HepG2 (cell line): ENCODE measurements around the gene GFY. TPM values are rescaled to one million over a fixed set of nuclear protein-coding genes. Genes with fewer than 3 reads are reported as not detected.
A peak's percentile ranks its signal among the peaks of the same experiment; 100 is the strongest.

ENCODE experiments used
- CREM ChIP-seq, 2 experiments: sonication (generic) in 1 of 2; formaldehyde crosslinking in 1 of 2; IDR thresholded peaks; 2 replicates each; pipeline versions ENCODE4 v1.4.0 to v1.6.1; 2016 to 2020; ENCODE audit warnings: antibody characterized with exemption in 1 of 2, mild to moderate bottlenecking in 1 of 2, missing genetic modification reagents in 1 of 2
- IRF9 ChIP-seq: sonication (generic); formaldehyde crosslinking; IDR thresholded peaks from 2 replicates; pipeline ENCODE4 v1.8.0; 2022; ENCODE audit warnings: missing genetic modification reagents, mild to moderate bottlenecking, borderline replicate concordance
- KLF15 ChIP-seq: sonication (generic); formaldehyde crosslinking; IDR thresholded peaks from 2 replicates; pipeline ENCODE4 v1.8.1; 2023; ENCODE audit warnings: borderline replicate concordance, mild to moderate bottlenecking, inconsistent platforms, missing genetic modification reagents, mixed read lengths
- MED1 ChIP-seq: sonication (generic); formaldehyde crosslinking; IDR thresholded peaks from 2 replicates; pipeline ENCODE4 v1.4.0; 2020; ENCODE audit warnings: missing genetic modification reagents
- NFAT5 ChIP-seq: sonication (generic); formaldehyde crosslinking; IDR thresholded peaks from 2 replicates; pipeline ENCODE4 v1.4.0; 2020; ENCODE audit warnings: missing genetic modification reagents
- NFATC3 ChIP-seq: sonication (generic); formaldehyde crosslinking; IDR thresholded peaks from 2 replicates; pipeline ENCODE4 v1.5.1; 2020; ENCODE audit warnings: mild to moderate bottlenecking, missing genetic modification reagents
- SOX13 ChIP-seq, 3 experiments: fragments of 450-650 bp in 1 of 3; sonication (generic) in 1 of 3; formaldehyde crosslinking in 1 of 3; IDR thresholded peaks in 2 of 3; conservative IDR thresholded peaks in 1 of 3; 2 replicates each; pipeline versions ENCODE4 v1.5.0 to v1.6.1; 2016 to 2020; ENCODE audit warnings: antibody characterized with exemption in 1 of 3, mild to moderate bottlenecking in 1 of 3, missing compliant biosample characterization in 1 of 3, missing genetic modification reagents in 1 of 3, moderate library complexity in 1 of 3
- ZNF318 ChIP-seq: sonication (generic); formaldehyde crosslinking; IDR thresholded peaks from 2 replicates; pipeline ENCODE4 v1.4.0; 2020; ENCODE audit warnings: mild to moderate bottlenecking, missing genetic modification reagents
- ZNF770 ChIP-seq: sonication (generic); formaldehyde crosslinking; IDR thresholded peaks from 2 replicates; pipeline ENCODE4 v1.5.0; 2020; ENCODE audit warnings: mild to moderate bottlenecking, missing genetic modification reagents
- polyA plus RNA-seq, 8 experiments: library from polyadenylated mRNA; depleted of rRNA in 3 of 8; stranded (reverse) in 7 of 8; unstranded in 1 of 8; fragments of >200 nt; fragmentation: Illumina TruSeq in 4 of 8; extraction: Trizol in 4 of 8; gene quantifications; 2 replicates each; pipeline versions ENCODE4 v1.2.1 to v1.2.3, GENCODE V29; 2011 to 2016; ENCODE audit warnings: low read depth in 4 of 8, missing spikeins in 1 of 8, mixed read lengths in 1 of 8; ENCODE audit not compliant: insufficient read depth in 1 of 8
- total RNA-seq, 5 experiments: library from RNA; depleted of rRNA; stranded (reverse); fragments of >200 nt; fragmentation: Illumina TruSeq; extraction: Trizol; gene quantifications; 2 replicates each; pipeline ENCODE4 v1.2.3, GENCODE V29; 2016; ENCODE audit warnings: low read depth in 1 of 5

The GFY gene
- total and polyA plus RNA-seq, 2 of the 13 experiments (the other 11 are each of a cell fraction or from before 2014, with no cell fraction given): not detected

GRCh38 chr19:49451430-49452181 lies 26.4 kb downstream of the GFY start, which contains the start of gene PIH1D1 (continued):
- TF ChIP-seq NFAT5 (CRISPR knock-in tag) (no peak), ZNF318 (CRISPR knock-in tag) (0 out of 2 replicates have a peak, but pooled peaks have one; percentile 25), CREM (IDR thresholded peaks at IDR 0.05) (peak; percentile 88), CREM (CRISPR knock-in tag; IDR thresholded peaks at IDR 0.05) (no peak), MED1 (no peak; the same call in 1 of the 2 replicates), IRF9 (peak; percentile 64), SOX13 (IDR thresholded peaks at IDR 0.05) (no peak), SOX13 (CRISPR knock-in tag; conservative IDR thresholded peaks at IDR 0.05 in 1 of 2, IDR thresholded peaks at IDR 0.05 in 1 of 2) (no peak), NFATC3 (CRISPR knock-in tag) (no peak), ZNF770 (peak; percentile 82), KLF15 (no peak)
